ENCODE results near the gene SOCS1.
A peak's percentile ranks its signal among the peaks of the same experiment; 100 is the strongest.

Gene SOCS1

DNA sequence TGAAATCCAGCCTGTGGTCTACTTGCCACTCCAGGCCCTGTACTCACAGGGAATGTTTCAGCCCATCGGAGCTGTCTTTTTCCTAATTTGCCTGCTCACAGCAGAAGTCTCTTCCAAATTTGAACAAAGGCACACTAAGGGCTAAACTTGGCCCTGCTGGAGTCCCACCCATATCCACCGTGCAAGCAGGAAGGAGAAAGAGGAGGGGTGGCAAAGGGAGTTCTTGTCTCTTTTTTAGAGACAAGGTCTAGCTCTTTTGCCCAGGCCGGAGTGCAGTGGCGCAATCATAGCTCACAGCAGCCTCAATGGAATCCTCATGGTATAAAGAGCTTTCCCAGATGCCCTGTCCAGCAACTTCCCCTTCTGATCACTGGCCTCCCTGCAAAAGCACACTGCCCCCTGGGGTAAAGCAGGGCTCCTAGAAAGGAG is 27.8 kb upstream of the SOCS1 start:
- DNase-seq = no peak

DNA sequence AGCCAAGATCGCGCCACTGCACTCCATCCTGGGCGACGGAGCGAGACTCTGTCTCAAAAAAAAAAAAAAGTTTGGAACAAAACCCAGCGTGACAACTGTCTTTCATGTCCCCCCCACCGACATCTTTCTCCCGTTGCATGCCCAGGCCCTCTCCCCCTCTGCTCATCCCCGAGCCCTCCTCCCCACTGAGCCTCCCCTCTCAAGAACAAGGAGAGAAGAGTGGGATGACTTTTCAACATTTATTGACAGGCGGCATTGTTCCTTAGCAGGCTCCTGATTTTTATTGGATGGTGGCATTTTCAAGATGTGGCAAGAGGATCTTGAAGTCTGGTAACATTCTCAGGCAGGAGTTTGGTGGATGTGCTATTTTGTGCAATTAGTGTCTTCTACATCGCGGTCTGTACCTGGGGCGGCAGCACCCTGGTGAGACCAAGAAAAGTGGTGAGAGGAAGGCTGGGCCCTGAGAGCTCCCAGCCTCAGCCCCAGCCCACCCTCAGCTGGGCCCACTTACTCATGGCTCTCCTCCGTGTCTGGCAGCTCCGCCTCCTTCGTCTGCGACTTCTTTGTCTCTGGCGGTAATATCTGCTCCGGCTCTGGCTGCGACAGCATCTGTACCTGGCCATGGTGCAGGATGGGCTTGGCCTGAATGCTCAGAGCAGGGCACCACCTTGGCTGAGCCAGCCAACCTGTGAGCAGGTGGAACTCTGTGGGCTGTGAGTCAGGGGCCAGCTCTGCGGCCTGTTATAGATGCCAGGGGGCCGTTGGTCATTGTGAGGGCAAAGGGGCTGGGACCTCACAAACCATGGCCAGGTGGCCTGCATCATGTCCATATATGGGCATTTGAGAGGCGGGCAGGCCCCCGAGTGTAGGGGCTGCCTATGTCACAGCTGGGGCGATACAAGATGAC is 24.9 kb upstream of the SOCS1 start, which contains the start of gene PRM1:
TSS of gene PRM1 (minus strand) at position 715 of the 907 bp plus-strand sequence. CDS start at position 623, 92 bp downstream.
- DNase-seq = no peak

DNA sequence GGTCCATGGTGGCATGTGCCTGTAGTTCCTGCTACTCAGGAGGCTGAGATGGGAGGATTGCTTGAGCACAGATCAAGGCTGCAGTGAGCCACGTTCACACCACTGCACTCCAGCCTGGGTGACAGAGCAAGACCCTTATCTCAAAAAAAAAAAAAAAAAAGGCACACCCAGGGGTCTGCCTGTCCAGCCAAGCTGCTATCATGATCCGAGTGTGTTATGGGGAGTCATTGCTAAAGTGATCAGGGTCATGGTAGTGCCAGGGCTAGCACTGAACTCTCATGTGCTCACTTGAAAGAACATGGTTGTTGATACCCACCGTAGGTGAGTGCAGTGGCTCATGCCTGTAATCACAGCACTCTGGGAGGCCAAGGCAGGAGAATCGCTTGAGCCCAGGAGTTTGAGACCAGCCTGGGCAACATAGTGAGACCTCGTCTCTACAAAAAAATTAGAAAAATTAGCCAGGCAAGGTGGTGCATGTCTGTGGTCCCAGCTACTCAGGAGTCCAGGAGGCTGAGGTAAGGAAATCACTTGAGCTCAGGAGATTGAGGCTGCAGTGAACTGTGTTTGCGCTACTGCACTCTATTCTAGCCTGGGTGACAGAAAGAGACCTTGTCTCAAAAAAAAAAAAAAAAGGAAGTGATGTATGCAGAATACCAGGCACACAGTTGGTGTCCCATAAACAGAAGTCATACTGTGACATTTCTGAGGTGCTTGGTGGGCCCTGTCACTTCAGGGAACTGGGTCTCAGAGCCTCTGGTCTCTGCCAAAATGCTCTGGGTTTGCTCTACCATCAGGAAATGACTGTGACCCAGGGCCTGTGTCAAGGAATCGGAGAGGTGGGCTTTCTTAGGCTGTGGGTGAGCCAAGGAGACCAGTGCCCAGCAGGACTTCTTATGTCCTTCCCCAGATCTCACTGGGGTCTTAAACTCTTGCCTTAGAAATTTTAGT is 23.0 kb upstream of the SOCS1 start:
- DNase-seq = peak; percentile 51

DNA sequence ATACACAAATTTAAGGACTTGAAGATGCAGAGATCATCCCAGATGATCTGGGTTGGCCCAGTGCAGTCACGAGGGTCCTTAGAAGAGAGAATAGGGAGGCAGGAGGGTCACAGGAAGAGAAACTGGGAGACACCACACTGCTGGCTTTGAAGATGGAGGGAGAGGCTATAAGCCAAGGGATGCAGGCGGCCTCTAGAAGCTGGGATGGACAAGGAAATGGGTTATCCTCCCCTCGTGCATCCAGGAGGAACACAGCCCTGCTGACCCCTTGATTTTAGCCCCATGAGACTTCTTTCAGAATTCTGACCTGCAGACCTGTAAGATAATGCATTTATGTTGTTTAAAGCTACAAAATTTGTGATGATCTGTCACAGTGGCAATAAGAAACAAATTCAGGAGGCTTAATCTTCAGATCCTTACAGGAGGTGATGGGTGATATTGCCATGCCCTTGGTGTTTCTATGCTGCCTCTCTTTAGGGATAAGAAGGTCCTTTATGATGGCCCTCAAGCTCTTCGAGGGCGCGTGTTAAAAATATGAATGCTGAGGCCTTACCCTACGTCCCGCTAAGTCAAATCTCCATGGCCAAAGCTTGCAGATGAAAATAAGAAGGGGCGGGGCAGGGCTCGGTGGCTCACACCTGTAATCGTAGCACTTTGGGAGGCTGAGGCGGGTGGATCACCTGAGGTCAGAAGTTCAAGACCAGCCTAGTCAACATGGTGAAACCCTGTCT is 21.8 kb upstream of the SOCS1 start:
- no peak for DNase-seq

DNA sequence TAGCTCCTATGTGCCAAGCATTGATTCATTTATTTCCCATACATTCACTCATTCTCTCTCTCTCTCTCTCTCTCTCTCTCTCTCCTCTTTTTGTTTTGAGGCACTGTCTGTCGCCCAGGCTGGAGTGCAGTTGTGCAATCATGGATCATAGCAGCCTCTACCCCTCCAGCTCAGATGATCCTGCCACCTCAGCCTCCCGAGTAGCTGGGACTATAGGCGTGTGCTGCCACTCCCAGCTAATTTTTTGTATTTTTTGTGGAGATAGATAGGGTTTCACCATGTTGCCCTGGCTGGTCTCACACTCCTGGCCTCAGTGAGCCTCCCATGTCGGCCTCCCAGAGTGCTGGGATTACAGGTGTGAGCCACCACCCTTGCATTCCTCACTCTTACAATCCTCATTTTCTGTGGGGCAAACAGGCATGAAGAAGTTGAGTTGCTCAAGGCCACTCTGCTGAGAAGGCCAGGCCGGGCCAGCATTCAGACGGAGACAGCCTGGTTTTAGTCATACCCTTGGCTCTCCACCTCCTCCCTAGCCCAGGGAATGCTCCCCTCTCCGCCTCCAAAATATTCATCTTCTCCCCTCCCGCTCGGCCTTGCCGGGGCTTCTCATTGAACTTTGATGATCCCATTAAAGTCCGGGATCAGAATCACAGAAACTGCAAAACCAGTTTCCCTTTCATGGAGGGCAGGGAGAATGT is 21.0 kb upstream of the SOCS1 start:
- DNase-seq = no peak

DNA sequence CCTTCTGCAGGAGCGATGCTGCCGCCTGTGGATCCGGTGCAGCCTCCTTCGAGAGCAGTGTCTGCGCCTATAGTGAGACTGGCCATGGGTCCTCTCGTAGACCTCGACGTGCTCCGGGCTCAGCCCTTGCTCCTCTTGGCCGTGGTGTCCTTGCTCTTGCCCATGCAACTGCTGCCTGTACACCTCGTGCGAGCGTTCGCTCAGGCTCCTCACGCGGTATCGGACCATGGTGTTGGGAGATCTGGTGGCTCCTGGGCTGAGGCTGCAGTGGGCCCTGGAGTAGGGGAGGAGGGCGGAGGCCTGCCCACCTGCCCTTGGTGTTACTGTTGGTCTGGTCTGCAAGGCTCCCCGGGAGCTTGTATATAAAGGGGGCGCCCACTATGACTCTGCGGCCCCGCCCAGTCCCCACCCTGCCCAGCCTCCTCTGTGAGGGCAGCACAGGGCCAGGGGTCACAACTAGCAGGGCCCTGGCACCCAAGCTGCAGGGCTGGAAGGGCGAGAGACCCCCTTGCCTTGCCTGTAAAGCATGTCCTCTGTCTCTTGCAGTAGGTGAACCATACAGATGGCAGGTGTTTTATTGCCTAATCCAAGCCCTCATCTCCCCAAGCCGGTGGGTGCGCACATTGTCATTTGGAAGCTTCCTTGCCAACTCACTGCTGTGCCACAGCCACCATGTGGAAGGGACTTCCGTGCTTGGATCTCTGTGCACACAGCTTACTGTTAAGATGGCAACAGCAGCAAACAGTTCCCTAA is 20.3 kb upstream of the SOCS1 start, which contains the start of gene PRM2:
TSS of gene PRM2 (minus strand) at position 338 of the 753 bp plus-strand sequence. CDS start at position 228, 110 bp downstream.
- no peak for DNase-seq

DNA sequence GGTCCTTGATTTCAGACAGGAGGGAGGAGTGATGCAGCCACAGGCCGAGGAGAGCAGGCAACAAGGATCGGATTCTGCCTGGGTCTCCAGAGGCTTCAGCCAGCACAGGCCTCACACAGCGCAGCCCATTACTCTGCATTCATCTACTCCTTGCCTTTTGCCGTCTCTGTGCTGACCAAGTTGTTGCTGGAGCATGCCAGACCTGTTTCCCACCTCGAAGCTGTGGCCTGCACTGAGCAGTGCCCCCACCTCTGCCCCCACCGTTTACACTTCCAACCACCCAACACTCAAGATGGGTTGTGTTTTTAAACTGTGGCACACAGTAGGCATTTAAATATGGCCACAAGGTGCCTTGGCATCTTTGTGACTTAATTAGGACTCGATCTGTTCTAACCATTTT is 19.0 kb upstream of the SOCS1 start:
- no peak for DNase-seq

DNA sequence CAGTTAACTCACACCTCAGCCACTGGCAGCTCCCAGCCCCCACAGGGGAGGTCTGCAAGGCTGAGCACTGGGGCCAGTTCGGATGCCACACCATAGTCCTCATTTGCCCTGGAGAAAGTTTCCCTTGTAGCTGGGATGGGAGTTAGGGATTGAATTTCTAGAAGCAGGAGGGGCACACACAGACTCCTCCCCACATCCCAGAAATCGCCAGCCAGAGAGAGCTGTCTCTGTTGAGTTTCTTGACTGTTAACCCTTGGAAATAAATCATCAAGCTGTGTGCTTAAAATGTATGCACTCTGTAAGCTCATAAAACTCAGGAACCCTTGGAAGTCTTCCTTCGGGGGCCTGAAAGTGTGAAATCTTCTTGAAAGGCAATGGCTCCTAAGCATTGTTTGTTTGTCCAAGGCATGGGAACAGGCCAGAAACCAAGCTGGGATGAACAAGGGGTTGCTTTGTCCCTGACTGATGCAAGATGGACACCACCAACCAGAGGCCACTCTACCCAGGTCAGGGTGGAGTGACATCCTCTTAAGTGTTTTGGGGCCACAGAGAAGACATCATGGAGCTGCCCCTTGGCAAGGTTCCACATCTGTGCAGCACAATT is 17.8 kb upstream of the SOCS1 start:
- DNase-seq = no peak

DNA sequence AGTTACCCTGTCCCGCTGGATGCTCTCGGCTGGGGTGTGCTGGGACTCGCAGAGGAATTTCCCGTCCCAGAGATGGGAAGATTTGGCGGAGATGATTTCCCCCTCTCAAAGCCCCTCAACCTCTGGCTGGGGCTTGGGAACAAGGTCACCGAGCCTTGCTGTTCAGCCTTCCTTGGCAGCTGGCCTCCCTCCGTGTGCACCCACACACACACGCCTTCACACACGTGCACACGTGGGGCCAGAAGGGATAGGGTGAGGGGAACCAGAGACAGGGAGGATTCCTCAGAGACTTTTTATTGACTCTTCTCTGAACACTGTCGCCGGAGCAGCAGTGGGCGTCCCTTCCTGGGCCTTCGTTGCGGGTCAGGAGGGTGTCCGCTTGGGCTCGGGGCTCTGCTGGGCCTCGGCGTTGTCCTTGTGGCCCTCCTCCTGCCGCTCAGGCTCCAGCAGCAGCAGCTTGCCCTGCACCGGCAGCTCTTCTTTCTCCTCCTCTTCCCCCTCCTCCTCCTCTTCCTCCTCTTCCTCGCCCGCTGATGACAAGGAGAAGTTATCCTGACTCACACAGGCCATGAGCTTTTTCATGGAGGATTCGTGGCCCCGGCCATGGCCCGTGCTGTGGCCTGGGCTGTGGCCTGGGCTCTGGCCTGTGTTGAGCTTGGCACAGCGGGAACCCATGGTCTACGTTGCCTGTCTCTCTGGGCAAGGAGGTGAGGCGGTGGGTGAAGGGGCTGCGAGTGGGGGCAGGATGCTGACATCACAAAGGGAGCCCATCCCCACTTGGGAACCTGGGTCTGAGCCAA is 17.1 kb upstream of the SOCS1 start, which contains the start of gene PRM3:
TSS of gene PRM3 (minus strand) at position 709 of the 800 bp plus-strand sequence. CDS start at position 675, 34 bp downstream.
- no peak for DNase-seq

DNA sequence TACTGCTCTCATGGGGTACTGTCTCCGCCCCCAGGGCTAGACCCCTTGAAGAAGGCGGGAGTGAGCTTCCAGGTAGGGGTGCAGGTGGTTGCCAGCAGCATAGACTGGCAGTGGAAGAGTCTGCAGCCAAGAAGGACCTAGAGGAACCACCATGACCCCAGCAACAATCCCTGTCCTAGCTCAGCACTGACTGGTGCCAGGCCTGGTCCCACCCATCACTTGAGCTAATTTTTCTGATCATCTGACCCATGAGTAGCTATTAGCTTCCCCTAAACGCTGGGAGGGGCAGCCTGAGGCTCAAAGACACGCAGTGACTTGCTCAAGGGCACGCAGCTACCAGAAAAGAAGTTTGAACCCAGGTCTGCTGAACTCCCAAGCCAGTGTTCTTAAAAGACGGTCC is 16.5 kb upstream of the SOCS1 start:
- no peak for DNase-seq

DNA sequence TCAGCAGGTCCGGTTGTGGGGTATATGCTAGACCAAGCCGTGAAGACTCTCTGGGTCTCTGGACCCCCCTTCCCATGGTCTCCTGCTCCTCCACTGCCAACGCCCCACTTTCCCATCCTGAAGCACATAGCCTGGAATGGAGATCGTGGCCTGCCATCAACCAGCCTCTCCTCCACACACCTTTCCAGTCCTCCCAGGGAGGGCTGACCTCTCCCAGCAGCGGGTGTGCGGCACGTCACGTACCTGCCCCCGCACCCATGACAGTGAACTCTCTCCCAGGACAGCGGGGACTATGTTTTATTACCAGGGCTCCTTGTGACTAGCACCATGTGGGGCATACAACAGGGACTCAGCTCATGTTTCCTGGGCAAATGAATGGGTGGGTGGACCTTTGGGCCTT is 15.6 kb upstream of the SOCS1 start:
- DNase-seq = no peak

DNA sequence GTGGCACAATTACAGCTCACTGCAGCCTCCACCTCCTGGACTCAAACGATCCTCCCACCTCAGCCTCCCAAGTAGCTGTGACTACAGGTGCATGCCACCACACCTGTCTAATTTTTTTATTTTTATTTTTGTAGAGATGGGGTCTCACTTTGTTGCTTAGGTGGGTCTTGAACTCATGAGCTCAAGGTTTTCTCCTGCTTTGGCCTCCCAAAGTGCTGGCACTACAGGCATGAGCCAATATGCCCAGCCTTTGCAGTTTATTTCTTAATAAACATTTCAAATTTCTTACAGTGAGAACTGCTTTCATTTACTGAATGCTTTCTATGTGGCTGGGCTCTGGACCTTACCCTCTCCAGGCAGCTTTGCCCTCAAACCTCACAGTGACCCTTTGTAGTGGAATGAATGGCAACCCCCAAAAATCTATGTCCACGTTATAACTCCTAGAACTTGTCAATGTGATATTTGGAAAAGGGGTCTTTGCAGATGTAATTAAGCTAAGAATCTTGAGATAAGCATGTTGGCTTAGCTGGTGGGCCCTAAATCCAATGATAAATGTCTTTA is 14.7 kb upstream of the SOCS1 start:
- no peak for DNase-seq

DNA sequence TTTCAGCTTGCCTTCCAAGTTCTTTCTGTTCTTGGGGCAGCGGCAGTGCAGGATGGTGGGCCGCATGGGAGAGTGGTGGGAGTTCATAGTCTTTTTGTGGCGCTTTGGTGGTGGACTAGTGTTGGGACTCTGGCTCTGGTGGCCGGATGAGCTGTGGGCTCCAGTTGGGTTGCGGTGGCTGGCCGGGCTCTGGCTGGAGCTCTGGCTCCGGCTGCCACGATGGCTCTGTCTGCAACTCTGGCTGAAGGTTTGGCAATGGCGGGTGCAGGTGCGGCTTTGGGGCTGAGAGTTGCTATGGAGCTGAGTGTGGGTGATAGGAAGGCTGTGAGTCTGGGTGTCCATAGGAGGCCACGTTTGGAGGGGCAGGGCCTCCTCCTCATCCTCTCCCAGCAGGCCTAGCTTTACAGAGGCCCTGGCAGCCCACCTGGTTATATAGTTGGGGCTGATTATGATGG is 12.9 kb upstream of the SOCS1 start, which contains the start of gene TNP2:
TSS of gene TNP2 (minus strand) at position 405 of the 455 bp plus-strand sequence. CDS start at position 342, 63 bp downstream.
- no peak for DNase-seq

DNA sequence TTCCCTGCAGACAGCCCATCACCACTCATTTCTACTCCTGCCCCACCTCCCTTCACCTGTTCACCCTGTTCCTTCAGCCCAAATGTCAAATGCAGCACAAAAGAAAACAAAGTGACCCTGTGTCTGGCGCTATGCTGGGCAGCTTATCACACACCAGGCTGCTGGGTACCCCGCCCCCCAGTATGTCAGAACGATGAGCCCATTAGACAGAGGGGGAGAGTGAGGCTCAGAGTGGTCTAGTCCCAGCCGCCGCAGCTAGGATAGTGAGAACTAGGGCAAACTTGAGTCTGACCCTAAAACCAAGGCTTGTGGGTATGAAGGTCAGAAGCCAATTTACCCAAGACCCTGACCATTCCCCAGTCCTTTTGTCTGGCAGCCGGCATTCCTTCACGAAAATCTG is 9.1 kb upstream of the SOCS1 start:
- no peak for DNase-seq

DNA sequence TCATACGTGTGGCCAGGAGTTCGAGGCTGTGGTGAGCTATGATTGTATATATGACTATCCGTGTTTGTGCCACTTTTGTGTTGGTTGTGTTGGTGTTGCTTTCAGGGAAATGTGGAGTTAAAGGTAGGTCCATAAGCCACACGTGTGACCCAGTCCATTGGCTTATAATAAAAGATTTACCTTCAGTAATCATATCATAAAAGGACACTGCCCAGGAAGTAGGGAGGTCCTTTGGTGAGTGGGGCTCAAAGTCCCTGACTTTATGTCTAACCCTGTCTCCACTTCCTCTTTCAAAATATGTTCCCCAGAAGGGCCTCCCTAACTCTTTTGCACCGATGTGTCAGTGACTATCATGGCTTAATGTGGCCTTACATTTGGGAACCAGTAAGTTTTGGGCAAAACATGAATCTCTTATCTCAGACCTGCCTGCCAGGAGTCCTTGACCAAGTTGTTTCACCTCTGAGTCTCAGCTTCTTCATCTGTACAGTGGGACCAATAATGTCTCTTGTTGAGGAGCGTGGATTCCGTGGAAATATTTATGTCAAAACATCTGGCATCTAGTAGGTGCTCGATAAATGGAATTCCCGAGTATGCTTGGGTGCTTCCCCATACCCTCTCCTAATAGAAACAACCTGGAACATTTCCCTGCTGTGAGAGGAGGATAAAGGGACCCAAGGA is 8.3 kb upstream of the SOCS1 start:
- DNase-seq = peak; percentile 56

DNA sequence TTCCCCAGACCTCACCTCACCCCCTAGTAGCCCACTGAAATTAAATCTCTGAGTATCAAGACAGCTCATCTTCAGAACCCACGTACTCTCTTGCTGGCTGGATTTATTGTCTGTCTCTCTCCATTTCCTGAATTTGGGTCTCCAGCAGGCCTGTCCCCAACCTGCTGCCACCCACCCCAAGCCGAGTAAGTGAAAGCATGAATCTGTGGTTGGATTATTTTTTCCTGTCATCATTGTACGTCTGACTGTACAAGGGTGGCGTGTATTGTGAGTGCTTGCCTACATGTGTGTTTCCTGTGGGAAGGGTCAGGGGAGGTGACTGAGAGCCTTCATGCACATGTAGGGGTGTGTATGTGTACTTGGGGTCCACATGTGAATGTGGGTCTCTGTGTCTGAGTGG is 7.7 kb upstream of the SOCS1 start:
- DNase-seq = no peak

DNA sequence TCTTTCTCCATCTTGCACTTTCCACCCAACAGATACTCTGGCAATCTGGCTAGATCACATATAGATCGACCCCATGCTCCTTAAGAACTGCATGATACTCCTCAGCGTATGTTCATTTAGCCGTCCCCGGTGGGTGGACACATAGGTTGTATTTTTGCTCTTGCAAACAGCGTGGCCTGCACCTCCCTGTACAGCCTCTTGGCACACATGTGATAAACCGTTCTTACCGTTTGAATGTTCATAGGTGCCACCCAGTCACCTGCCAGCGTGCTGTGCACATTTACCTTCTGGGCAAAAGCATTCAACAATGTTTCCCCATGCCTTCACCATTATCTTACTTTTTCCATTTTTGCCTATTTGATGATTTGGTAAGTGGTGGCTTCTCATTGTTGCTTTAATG is 6.9 kb upstream of the SOCS1 start:
- no peak for DNase-seq

DNA sequence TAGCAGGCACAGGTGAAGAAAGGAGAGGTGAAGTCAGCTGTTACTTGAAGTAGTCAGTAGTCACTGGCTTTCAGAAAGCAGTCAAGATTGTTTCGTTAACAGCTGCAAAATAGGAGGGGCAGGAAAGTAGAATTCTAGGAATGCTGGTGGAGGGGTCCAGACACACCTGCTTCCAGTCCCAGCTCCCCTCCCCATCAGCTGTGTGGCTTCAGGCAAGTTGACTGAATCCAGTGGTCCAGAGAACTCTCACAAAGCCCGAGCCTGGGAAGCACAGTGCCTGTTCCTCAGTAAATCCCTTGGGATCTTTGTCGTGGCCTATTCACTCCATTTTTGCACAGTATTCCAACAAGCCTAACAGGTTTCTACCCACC is 4.6 kb upstream of the SOCS1 start:
- no peak for DNase-seq

All from hematopoietic multipotent progenitor cell treated with erythropoietin and hydrocortisone succinate and interleukin-3 and kit ligand, for 4 days (in vitro differentiated cells).